Glutamatergic neuron (in vitro differentiated cells): ENCODE results near the gene ASB2. TPM values are rescaled to one million over a fixed set of nuclear protein-coding genes. Genes with fewer than 3 reads are reported as not detected.
A peak's percentile ranks its signal among the peaks of the same experiment; 100 is the strongest.

ENCODE experiments used
- DNase-seq: peaks from one replicate; pipeline ENCODE4 v3.0.0; 2022
- H3K27ac Mint-ChIP-seq: one replicate; pipeline ENCODE4 v1.8.0; 2020; ENCODE audit warnings: mild to moderate bottlenecking, mixed read lengths, inconsistent platforms; ENCODE audit not compliant: unreplicated experiment
- H3K27me3 Mint-ChIP-seq: one replicate; pipeline ENCODE4 v1.8.0; 2020; ENCODE audit warnings: mild to moderate bottlenecking, moderate library complexity, mixed read lengths, inconsistent platforms; ENCODE audit not compliant: unreplicated experiment
- H3K36me3 Mint-ChIP-seq: one replicate; pipeline ENCODE4 v1.8.0; 2020; ENCODE audit warnings: mild to moderate bottlenecking, mixed read lengths, inconsistent platforms; ENCODE audit not compliant: unreplicated experiment
- H3K4me1 Mint-ChIP-seq: one replicate; pipeline ENCODE4 v1.8.0; 2020; ENCODE audit warnings: mild to moderate bottlenecking, low read depth, mixed read lengths, inconsistent platforms; ENCODE audit not compliant: unreplicated experiment
- H3K4me3 Mint-ChIP-seq: one replicate; pipeline ENCODE4 v1.8.0; 2020; ENCODE audit warnings: mild to moderate bottlenecking, mixed read lengths, inconsistent platforms; ENCODE audit not compliant: unreplicated experiment
- H3K9me3 Mint-ChIP-seq: one replicate; pipeline ENCODE4 v1.8.0; 2020; ENCODE audit warnings: mild to moderate bottlenecking, moderate library complexity, mixed read lengths, inconsistent platforms; ENCODE audit not compliant: unreplicated experiment
- total RNA-seq: library from RNA; stranded (reverse); fragmentation: NEBNext Ultra II Directional; extraction: Animal tissue kit (Norgen Biotek cat#: 25700); gene quantifications from one replicate; pipeline ENCODE4 v1.2.1, GENCODE V29; 2021; ENCODE audit not compliant: unreplicated experiment
- TF ChIP-seq, protein P1 (sequence below): fragments of 200-600 bp; sonication (generic); IDR thresholded peaks from one replicate; pipeline ENCODE4 v1.5.0; 2021; ENCODE audit not compliant: partially characterized antibody, unreplicated experiment

ASB2 gene
- total RNA-seq, 1 donor from 2014 or later, result 16.6 TPM

DNA sequence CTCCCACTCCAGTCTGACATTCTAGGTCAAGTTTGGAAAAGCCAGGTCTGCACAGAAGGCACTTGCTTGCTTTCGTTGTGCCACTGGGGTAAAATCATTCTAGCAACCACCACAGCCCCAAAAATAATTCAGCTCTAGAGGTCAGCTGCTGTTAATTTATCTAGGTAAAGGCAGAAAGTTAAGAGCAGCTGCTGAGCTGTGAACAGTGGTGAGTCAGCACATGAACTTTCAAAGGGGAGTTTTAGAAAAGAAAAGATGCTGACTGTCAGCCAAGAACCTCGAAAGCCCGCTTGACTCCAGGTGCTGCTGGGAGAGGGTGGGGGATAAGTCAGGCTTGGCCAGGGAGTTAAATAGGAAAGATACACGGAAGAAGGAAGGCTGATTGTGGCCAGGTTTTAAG lies 33.4 kb upstream of the ASB2 start:
- Mint-ChIP-seq H3K9me3 (peaks cover 3% of the 10 kb centered on the region), H3K27ac (no peak overlapping the region), H3K36me3 (no peaks in the 10 kb centered on the region), H3K4me1 (peaks cover 6% of the 10 kb centered on the region), H3K27me3 (peaks cover 6% of the 10 kb centered on the region), H3K4me3 (no peak overlapping the region)
- no peak for DNase-seq
- TF ChIP-seq, protein P1, sequence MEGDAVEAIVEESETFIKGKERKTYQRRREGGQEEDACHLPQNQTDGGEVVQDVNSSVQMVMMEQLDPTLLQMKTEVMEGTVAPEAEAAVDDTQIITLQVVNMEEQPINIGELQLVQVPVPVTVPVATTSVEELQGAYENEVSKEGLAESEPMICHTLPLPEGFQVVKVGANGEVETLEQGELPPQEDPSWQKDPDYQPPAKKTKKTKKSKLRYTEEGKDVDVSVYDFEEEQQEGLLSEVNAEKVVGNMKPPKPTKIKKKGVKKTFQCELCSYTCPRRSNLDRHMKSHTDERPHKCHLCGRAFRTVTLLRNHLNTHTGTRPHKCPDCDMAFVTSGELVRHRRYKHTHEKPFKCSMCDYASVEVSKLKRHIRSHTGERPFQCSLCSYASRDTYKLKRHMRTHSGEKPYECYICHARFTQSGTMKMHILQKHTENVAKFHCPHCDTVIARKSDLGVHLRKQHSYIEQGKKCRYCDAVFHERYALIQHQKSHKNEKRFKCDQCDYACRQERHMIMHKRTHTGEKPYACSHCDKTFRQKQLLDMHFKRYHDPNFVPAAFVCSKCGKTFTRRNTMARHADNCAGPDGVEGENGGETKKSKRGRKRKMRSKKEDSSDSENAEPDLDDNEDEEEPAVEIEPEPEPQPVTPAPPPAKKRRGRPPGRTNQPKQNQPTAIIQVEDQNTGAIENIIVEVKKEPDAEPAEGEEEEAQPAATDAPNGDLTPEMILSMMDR, result no peak

DNA sequence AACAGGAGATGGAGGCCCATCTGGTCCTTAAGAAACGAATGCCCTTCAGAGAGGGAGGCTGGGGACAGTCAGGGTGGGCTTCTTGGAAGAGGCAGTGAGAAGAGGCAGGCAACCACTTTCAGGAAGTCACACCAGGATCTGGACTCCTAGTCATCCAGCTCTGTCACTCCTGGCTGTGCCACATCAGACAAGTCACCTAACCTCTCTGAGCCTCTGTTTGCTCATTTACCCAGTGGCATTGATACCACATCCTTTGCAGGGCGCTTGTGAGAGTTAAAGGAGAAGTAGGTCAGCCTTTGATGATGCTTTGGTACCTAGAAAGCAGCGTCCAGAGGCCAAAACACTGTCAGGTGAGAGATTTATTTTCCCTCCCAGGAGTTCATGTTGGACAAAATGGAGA lies 31.9 kb upstream of the ASB2 start:
- H3K27me3 Mint-ChIP-seq, result peaks cover 9% of the 10 kb centered on the region
- no peak overlapping the region for H3K4me3 Mint-ChIP-seq
- H3K4me1 Mint-ChIP-seq, result peaks cover 6% of the 10 kb centered on the region
- H3K27ac Mint-ChIP-seq, result no peak overlapping the region
- DNase-seq, result no peak
- no peaks in the 10 kb centered on the region for H3K36me3 Mint-ChIP-seq
- peaks cover 3% of the 10 kb centered on the region for H3K9me3 Mint-ChIP-seq
- TF ChIP-seq, protein P1, result no peak

DNA sequence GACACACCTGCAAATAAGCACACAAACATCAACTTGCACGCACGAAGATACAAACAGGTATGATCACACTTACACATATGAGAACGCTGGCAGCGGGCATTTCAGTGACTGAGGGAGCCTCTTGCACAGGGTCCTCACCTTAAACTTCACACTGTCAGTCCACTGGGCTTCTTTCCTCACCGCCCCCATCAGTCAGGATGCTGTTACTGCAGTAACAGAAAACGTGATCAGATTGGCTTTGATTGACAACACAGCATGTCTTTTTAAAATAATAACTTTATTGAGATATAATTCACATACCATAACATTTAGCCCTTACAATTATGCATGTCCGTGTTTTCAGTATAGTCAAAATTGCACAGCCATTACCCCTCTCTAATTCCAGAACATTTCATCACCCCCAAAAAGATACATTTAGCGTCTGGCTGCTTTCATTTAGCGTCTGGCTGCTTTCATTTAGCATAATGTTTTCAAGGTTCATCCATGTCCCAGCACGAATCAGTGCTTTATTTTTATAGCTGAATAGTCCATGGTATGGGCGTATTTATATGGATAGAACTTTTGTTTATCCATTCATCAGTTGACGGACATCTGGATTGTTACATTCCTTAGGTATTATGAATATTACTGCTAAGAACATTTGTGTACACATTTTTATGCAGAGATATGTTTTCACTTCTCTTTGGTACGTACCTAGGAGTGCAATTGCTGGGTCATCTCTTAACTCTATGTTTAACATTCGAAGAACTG lies 29.1 kb upstream of the ASB2 start:
- H3K4me1 Mint-ChIP-seq, result peaks cover 7% of the 10 kb centered on the region
- peak; percentile 47 for DNase-seq
- H3K4me3 Mint-ChIP-seq, result no peak overlapping the region
- H3K36me3 Mint-ChIP-seq, result no peaks in the 10 kb centered on the region
- TF ChIP-seq, protein P1, result peak; percentile 62
- peaks cover 7% of the 10 kb centered on the region for H3K9me3 Mint-ChIP-seq
- no peak overlapping the region for H3K27ac Mint-ChIP-seq
- H3K27me3 Mint-ChIP-seq, result peaks cover 11% of the 10 kb centered on the region

DNA sequence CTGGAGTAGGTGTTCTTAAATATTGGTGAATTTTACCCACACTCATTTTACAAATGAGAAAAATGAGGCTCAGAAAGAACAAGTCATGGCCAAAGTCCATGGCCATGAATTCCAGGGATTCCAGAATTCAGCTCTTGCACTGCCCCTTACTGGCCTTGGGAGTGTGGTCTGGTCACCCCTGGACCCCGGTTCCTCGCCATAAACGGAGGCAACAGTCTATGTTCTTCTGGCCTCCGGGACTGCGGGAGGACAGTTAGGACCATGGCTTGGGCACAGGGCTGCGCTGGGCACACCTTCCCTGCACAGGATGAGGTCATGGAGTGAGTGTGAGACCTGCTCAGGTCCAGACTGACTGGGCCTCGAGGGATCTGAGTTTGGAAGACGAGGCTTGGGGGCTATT lies 27.6 kb upstream of the ASB2 start:
- Mint-ChIP-seq H3K36me3 (no peaks in the 10 kb centered on the region), H3K9me3 (peaks cover 11% of the 10 kb centered on the region), H3K27ac (no peak overlapping the region), H3K4me1 (peaks cover 10% of the 10 kb centered on the region), H3K27me3 (peaks cover 10% of the 10 kb centered on the region), H3K4me3 (no peak overlapping the region)
- DNase-seq, result no peak
- TF ChIP-seq, protein P1, result no peak

DNA sequence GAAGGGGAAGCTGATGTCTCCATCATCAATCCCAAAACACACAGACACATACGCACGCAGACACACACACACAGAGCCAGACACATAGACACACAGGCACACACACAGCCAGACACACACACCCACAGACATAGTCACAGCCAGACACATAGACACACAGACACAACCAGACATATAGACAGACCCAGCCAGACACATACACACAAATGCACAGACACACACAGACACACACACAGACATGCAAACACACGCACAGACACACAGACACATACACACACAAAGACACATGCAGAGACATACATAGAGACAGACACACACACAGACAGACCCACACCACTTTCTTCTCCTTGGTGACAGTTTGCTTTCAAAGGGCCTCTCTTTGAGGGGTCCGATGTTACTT lies 27.0 kb upstream of the ASB2 start:
- Mint-ChIP-seq H3K27me3 (peaks cover 10% of the 10 kb centered on the region), H3K4me1 (peaks cover 12% of the 10 kb centered on the region), H3K27ac (no peak overlapping the region), H3K9me3 (peaks cover 11% of the 10 kb centered on the region), H3K36me3 (no peaks in the 10 kb centered on the region), H3K4me3 (no peak overlapping the region)
- TF ChIP-seq, protein P1, result no peak
- DNase-seq, result no peak
